Measurements from ENCODE around the gene SORBS1.

DNA sequence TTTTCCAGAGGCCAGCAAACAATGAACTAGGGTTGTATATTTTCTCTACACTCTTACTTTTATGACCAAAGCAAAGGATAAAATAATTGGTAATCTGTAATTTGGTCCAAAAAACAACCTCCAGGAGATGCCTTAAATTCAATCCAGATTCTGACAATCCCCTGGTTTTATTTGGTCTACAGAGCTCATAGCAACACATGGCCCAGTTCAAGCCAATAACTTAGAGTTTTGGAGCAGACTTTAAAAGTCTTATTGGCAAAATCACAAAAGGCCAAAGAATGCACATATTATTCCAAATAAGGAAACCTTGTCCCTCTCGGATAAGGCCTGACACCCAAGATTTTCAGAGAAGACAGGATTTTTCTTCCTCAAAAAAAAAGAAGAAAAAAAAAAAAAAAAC is 51.9 kb downstream of the SORBS1 start:
- TF ChIP-seq, protein P1, sequence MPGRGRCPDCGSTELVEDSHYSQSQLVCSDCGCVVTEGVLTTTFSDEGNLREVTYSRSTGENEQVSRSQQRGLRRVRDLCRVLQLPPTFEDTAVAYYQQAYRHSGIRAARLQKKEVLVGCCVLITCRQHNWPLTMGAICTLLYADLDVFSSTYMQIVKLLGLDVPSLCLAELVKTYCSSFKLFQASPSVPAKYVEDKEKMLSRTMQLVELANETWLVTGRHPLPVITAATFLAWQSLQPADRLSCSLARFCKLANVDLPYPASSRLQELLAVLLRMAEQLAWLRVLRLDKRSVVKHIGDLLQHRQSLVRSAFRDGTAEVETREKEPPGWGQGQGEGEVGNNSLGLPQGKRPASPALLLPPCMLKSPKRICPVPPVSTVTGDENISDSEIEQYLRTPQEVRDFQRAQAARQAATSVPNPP (IDR thresholded peaks at IDR 0.05; ENCODE audit: borderline replicate concordance, insufficient read depth, insufficient read length) = no peak
- TF ChIP-seq RFX5 (IDR thresholded peaks at IDR 0.05; ENCODE audit: low read depth, low read length) = no peak
- TF ChIP-seq NFYB (IDR thresholded peaks at IDR 0.05; ENCODE audit: extremely low read depth, insufficient read length) = no peak
- TF ChIP-seq CCAR2 (IDR thresholded peaks at IDR 0.05; ENCODE audit: low read depth, low read length) = no peak
- TF ChIP-seq ZFP36 (IDR thresholded peaks at IDR 0.05; ENCODE audit: low read depth, low read length, partially characterized antibody) = no peak
- no peak for TF ChIP-seq ZNF263 (CRISPR knock-in tag; IDR thresholded peaks at IDR 0.05; ENCODE audit: borderline replicate concordance)
- no peak for TF ChIP-seq RCOR1 (IDR thresholded peaks at IDR 0.05; ENCODE audit: borderline replicate concordance in 1 of 2, low read depth in 2 of 2, low read length in 2 of 2)
- TF ChIP-seq EZH2 (IDR thresholded peaks at IDR 0.05; ENCODE audit: borderline replicate concordance, low read depth, low read length) = no peak
- TF ChIP-seq CBFB (CRISPR knock-in tag; IDR thresholded peaks at IDR 0.05) = no peak
- TF ChIP-seq, protein P2, sequence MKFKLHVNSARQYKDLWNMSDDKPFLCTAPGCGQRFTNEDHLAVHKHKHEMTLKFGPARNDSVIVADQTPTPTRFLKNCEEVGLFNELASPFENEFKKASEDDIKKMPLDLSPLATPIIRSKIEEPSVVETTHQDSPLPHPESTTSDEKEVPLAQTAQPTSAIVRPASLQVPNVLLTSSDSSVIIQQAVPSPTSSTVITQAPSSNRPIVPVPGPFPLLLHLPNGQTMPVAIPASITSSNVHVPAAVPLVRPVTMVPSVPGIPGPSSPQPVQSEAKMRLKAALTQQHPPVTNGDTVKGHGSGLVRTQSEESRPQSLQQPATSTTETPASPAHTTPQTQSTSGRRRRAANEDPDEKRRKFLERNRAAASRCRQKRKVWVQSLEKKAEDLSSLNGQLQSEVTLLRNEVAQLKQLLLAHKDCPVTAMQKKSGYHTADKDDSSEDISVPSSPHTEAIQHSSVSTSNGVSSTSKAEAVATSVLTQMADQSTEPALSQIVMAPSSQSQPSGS (CRISPR knock-in tag; IDR thresholded peaks at IDR 0.05) = no peak
- TF ChIP-seq POLR2A (conservative IDR thresholded peaks at IDR 0.05) = no peak
